Stimulated activated naive CD8-positive, alpha-beta T cell treated with anti-CD3 and anti-CD28 coated beads, Interleukin-15, amount 100 ng/mL, for 72 hours (primary cell): ENCODE data around the gene TMEM59L.
A peak's percentile ranks its signal among the peaks of the same experiment; 100 is the strongest.

Source experiments
- ATAC-seq: fragments of 150-1000 bp; cut with Tn5 transposase; 2 replicates; pipeline ENCODE4 v1.10.0; 2021; ENCODE audit warnings: mild to moderate bottlenecking, moderate library complexity
- DNase-seq, 2 donors: peaks; one replicate each; pipeline ENCODE4 v3.0.0; 2021 to 2022
- H3K27ac Mint-ChIP-seq, 2 donors: one replicate each; pipeline ENCODE4 v1.8.0; 2022; ENCODE audit warnings: mild to moderate bottlenecking in 2 of 2, mixed read lengths in 2 of 2, moderate library complexity in 2 of 2
- H3K27me3 Mint-ChIP-seq: one replicate; pipeline ENCODE4 v1.8.0; 2022; ENCODE audit warnings: mixed read lengths
- H3K4me1 Mint-ChIP-seq: one replicate; pipeline ENCODE4 v1.8.0; 2022; ENCODE audit warnings: mild to moderate bottlenecking, mixed read lengths
- H3K4me3 Mint-ChIP-seq, 2 donors: one replicate each; pipeline ENCODE4 v1.8.0; 2022; ENCODE audit warnings: mild to moderate bottlenecking in 2 of 2, mixed read lengths in 2 of 2, moderate library complexity in 1 of 2
- H3K9me3 Mint-ChIP-seq, 2 donors: one replicate each; pipeline ENCODE4 v1.8.0; 2022; ENCODE audit warnings: mixed read lengths in 2 of 2

Gene TMEM59L

DNA sequence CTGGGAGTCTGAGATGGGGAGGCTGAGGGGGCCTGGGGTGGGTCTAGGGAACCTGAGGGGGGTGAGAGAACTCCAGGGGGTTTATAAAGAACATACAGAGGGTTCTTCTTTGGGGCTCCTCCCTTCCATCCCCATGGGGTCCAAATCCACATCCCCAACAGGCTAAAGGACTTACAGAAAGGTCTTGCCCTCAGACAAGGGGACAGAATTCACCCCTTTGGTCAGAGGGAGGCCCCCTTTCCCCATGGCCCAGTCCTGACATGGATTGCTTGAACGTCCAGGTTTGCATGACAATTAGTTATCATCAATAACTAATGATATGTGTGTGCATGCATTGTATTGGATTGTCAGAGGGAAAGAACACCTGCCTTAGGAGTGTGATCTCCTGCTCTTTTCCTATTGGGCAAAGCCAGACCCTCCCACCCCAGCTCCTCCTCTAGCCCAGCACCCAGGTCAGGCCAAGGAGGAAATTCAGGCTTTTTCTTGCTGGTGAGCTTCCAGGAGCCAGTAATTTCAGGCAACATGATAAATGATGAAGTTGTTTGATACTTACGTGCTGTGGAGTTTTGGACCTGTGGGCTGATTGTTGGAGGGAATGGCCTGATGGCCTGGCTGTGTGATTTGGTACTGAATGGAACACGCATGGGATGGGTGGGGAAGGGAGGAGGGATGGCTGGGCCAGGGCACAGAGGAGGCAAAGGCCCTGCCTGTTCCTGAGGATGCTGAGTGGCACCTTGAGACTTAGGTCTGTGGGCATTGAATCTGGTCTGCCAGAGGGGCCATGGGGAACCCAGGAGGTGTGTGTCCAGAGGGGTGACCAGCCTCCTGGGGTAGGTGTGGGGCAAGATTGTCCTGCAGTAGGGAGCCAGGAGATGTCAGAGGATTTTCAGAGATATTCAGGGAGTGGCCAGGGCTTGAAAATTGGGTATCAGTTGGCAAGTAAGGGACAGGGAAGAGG, 25.3 kb downstream of the TMEM59L start:
- DNase-seq, result no peak
- Mint-ChIP-seq H3K27me3 (peaks cover 8% of the 10 kb centered on the region), H3K4me3 (peak overlapping the region; percentile 93 to 96), H3K4me1 (peaks cover 34% of the 10 kb centered on the region), H3K27ac (peak overlapping the region; percentile 63 to 94), H3K9me3 (no peaks in the 10 kb centered on the region)
- no peak for ATAC-seq

DNA sequence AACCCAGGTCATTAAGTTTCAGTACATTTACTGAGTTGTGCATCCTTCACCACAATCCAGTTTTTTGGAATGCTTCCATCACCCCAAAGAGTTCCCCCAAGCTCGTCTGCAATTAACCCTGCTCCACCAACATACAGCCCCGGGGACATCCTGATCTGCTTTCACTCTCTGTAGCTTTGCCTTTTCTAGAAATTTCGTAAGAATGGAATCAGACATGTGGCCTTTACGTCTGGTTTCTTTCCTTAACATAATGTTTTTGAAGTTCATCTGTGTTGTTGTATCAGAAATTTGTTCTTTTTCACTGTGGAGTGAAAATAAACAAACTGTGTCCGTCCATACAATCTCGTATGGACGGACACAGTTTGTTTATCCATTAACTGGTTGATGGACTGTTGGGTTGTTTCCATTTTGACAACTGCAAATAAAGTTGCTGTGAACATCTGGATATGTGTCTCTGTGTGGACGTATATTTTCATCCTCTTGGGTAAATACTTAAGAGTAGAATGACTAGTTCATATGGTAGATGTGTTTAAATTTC, 27.1 kb downstream of the TMEM59L start:
- Mint-ChIP-seq H3K27ac (no peak overlapping the region), H3K4me1 (peaks cover 34% of the 10 kb centered on the region), H3K27me3 (peaks cover 3% of the 10 kb centered on the region), H3K4me3 (no peak overlapping the region), H3K9me3 (no peaks in the 10 kb centered on the region)
- ATAC-seq (no peak), DNase-seq (no peak)

DNA sequence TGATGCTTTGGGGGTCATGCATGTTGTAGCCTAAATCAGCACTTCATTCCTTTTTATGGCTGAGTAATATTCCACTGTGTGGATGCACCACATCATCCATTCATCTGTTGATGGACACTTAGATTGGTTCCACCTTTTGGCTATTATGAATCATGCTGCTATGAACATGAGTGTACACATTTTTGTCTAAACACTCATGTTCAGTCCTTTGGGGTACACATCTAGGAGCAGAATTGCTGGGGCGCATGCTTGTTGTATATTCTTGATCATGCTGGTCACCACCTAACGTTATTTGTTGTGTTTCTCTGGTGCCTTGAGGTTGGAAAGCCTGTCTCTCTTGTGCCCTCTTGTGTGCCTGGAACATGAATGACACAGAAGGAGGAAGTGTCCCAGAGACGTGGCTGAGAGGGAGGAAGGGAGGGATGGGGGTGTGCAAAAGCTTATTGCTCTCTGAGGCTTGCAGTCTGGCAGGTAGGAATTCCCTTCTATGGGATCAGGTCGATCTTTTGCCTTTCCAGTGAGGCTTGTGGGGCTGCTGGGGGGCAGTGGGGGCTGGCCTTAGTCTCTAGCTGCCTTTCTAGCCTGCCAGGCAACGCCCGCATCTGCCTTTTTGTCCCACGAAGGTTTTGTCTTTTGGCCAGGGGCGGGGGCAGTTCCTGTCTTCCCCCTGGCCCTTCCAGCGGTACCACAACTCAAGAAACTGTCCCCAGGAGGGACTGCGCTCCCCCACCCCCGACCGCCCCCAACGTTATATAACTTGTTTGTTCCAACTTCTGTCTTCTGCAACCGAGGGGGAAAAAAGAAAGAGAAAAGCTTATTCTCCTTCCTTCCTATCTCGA, 31.7 kb downstream of the TMEM59L start:
- no peak overlapping the region for H3K27ac Mint-ChIP-seq
- ATAC-seq (no peak), DNase-seq (no peak)
- peaks cover 17% of the 10 kb centered on the region for H3K4me1 Mint-ChIP-seq
- no peaks in the 10 kb centered on the region for H3K9me3 Mint-ChIP-seq
- H3K4me3 Mint-ChIP-seq, result no peak overlapping the region
- no peaks in the 10 kb centered on the region for H3K27me3 Mint-ChIP-seq

- Mint-ChIP-seq H3K27me3 (no peaks in the 10 kb centered on the region), H3K9me3 (no peaks in the 10 kb centered on the region), H3K27ac (no peak overlapping the region), H3K4me1 (peaks cover 23% of the 10 kb centered on the region), H3K4me3 (no peak overlapping the region)
- DNase-seq, result no peak
- no peak for ATAC-seq
These were observed 32.4 kb downstream of the TMEM59L start for GRCh38 chr19:18645035-18645511.

DNA sequence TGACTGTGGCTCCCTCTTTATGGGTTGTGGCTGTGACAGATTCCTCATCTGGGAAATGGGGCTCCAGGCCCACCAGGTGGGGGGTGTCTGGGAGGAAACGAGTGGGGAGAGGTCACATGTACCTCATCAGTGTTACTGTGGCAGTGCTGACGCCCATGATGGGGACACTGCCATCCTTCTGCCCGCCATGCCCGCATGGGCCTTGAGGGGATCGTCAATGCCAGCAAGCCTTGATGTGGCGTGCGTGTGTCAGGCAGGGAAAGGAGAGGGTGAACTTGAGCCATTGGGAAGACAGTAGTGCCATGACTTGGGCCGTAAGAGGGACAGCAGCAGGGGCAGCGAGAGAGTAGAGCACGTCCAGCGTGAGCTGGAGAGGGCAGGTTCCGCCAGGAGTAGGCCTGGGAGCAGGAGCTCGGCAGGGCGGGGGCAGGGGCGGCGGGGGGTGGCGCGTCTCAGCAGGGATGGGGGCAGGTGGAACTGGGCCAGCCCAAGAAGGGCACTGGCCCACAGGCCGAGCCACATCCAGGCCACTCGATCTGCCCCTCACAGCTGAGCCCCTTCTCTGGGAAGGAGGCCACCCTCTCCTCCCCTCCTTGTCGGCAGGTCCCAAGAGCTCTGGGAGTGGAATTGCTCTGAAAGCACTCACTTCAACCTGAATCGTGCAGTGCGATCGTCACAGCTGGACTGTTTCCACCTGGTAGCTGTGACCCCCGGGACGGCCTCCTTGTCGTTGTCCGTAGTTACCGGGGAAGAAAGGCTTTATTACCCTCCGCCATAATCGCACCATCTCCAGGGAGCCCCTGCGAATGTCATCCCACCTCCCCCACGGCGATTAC, 34.1 kb downstream of the TMEM59L start:
- Mint-ChIP-seq H3K9me3 (no peaks in the 10 kb centered on the region), H3K27me3 (no peaks in the 10 kb centered on the region), H3K4me1 (peaks cover 23% of the 10 kb centered on the region), H3K27ac (no peak overlapping the region), H3K4me3 (no peak overlapping the region)
- DNase-seq, result no peak
- ATAC-seq, result no peak

GRCh38 chr19:18647371-18647767, 34.7 kb downstream of the TMEM59L start:
- ATAC-seq, result no peak
- no peak for DNase-seq
- Mint-ChIP-seq H3K4me1 (peaks cover 23% of the 10 kb centered on the region), H3K4me3 (no peak overlapping the region), H3K27me3 (no peaks in the 10 kb centered on the region), H3K27ac (no peak overlapping the region), H3K9me3 (no peaks in the 10 kb centered on the region)

GRCh38 chr19:18647807-18648206, 35.1 kb downstream of the TMEM59L start:
- Mint-ChIP-seq H3K9me3 (no peaks in the 10 kb centered on the region), H3K4me3 (no peak overlapping the region), H3K4me1 (peaks cover 23% of the 10 kb centered on the region), H3K27me3 (no peaks in the 10 kb centered on the region), H3K27ac (peak overlapping the region in 1 of 2 donors; percentile 84)
- DNase-seq, result no peak
- no peak for ATAC-seq

- Mint-ChIP-seq H3K9me3 (peaks cover under 1 to 1% of the 10 kb centered on the region in 2 donors), H3K4me1 (peaks cover 23% of the 10 kb centered on the region), H3K27me3 (no peaks in the 10 kb centered on the region), H3K27ac (no peak overlapping the region), H3K4me3 (no peak overlapping the region)
- DNase-seq (no peak), ATAC-seq (no peak)
These were observed 36.3 kb downstream of the TMEM59L start for GRCh38 chr19:18648973-18649315.

DNA sequence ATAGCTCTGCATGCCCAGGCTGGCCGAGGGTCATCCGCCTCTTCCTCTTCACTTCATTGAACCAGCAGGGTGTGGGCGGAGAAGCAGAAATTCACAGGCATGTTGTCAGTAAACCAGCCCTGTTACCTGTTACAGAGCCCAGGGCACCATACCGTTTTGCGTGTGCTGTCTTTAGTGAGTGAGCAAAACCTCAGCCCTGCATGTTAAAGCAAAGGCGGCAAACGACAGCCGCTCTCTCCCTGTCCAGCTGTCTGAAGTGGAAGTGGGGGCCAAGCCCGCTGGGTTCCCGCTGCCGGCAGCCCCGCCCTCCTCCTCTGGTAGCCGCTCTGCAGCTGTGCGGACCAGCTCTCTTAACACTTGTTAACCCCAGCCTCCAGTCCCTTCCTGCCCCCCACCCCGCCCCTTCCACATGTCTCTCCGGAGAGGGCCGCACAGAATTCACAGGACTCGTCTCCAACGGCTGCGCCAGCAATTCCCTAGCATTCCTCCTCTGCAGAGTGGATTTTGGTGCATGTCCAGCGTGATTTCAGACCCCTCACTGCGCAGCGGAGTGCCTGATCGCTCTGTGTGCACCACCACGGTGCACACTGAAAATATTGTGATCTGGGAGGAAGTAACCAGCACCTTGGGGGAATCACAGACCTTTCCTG, 36.8 kb downstream of the TMEM59L start:
- peaks cover 23% of the 10 kb centered on the region for H3K4me1 Mint-ChIP-seq
- H3K27me3 Mint-ChIP-seq, result no peaks in the 10 kb centered on the region
- no peak overlapping the region for H3K4me3 Mint-ChIP-seq
- H3K9me3 Mint-ChIP-seq, result peaks cover 5% of the 10 kb centered on the region in 2 donors
- peak overlapping the region in 1 of 2 donors; percentile 55 for H3K27ac Mint-ChIP-seq
- DNase-seq (no peak), ATAC-seq (no peak)

DNA sequence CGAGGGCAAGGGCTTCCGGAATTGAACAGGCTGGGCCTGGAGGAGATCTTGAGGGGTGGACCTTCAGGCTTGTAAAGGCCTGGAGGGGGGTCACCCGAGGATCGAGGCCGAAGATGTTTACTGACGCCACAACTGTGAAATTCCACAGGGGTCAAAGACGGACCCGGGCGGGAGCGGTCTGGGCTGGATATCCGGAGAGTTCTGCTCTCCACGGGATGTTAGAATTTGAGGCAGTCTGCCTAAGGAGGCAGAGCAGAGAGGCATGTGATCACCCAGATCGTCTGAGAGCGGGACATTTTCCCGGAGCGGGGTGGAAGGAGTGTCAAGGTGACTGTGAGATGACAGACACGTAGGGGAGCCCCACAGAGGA, 37.3 kb downstream of the TMEM59L start:
- DNase-seq (no peak), ATAC-seq (no peak)
- Mint-ChIP-seq H3K4me1 (peaks cover 23% of the 10 kb centered on the region), H3K27ac (no peak overlapping the region), H3K9me3 (peaks cover 5% of the 10 kb centered on the region in 2 donors), H3K27me3 (no peaks in the 10 kb centered on the region), H3K4me3 (no peak overlapping the region)

- Mint-ChIP-seq H3K27me3 (no peaks in the 10 kb centered on the region), H3K4me3 (no peak overlapping the region), H3K4me1 (peaks cover 23% of the 10 kb centered on the region), H3K9me3 (peaks cover 5% of the 10 kb centered on the region in 2 donors), H3K27ac (no peak overlapping the region)
- DNase-seq, result no peak
- no peak for ATAC-seq
These were observed 37.9 kb downstream of the TMEM59L start for GRCh38 chr19:18650468-18651041.

GRCh38 chr19:18651300-18651699, 38.6 kb downstream of the TMEM59L start:
- no peak for DNase-seq
- Mint-ChIP-seq H3K9me3 (peaks cover 5% of the 10 kb centered on the region in 2 donors), H3K27me3 (no peaks in the 10 kb centered on the region), H3K27ac (no peak overlapping the region), H3K4me3 (no peak overlapping the region), H3K4me1 (peaks cover 23% of the 10 kb centered on the region)
- ATAC-seq, result no peak

GRCh38 chr19:18651733-18652132, 39.1 kb downstream of the TMEM59L start:
- DNase-seq, result no peak

GRCh38 chr19:18653853-18654252, 41.2 kb downstream of the TMEM59L start:
- Mint-ChIP-seq H3K27ac (no peak overlapping the region), H3K9me3 (peaks cover 5% of the 10 kb centered on the region in 2 donors), H3K4me3 (no peak overlapping the region), H3K27me3 (no peaks in the 10 kb centered on the region), H3K4me1 (peaks cover 19% of the 10 kb centered on the region)
- no peak for DNase-seq
- ATAC-seq, result no peak

More at GRCh38 chr19:18651733-18652132, 39.1 kb downstream of the TMEM59L start:
- H3K27ac Mint-ChIP-seq, result peak overlapping the region in 1 of 2 donors; percentile 59
- H3K4me1 Mint-ChIP-seq, result peaks cover 23% of the 10 kb centered on the region
- no peaks in the 10 kb centered on the region for H3K27me3 Mint-ChIP-seq
- H3K9me3 Mint-ChIP-seq, result peaks cover 5% of the 10 kb centered on the region in 2 donors
- no peak for ATAC-seq
- no peak overlapping the region for H3K4me3 Mint-ChIP-seq
